ENCODE measurements around the gene SERTM1.

DNA sequence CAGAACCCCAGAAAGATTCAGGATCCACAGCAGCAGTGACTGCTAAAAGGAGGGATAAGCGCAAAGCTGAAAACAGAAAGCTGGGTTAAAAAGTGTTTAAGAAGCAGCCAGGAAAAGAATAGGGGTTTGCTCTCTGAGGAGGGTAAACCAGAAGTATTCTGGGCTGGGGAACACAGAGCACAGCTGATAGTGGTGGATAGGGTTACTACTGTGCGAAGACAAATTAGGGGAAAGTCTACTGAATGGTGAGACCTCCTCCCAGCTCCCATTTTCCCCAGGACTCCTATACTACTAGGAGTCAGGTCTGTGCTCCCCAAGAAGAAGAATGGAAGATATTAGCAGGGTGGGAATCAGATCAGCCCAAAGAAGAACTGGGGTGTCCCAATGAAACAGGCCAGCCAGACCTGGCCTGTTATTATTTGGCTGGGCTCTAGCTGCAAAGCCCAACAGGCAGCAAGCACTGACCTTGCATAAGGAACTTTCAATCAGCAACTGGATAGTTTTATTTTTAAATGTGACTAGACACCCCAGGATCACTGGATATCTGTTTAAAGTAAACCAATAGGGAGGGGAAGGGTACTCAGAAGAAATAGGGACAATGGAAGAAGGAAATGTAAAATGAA, 43.5 kb upstream of the SERTM1 start:
- TF ChIP-seq, protein P1, sequence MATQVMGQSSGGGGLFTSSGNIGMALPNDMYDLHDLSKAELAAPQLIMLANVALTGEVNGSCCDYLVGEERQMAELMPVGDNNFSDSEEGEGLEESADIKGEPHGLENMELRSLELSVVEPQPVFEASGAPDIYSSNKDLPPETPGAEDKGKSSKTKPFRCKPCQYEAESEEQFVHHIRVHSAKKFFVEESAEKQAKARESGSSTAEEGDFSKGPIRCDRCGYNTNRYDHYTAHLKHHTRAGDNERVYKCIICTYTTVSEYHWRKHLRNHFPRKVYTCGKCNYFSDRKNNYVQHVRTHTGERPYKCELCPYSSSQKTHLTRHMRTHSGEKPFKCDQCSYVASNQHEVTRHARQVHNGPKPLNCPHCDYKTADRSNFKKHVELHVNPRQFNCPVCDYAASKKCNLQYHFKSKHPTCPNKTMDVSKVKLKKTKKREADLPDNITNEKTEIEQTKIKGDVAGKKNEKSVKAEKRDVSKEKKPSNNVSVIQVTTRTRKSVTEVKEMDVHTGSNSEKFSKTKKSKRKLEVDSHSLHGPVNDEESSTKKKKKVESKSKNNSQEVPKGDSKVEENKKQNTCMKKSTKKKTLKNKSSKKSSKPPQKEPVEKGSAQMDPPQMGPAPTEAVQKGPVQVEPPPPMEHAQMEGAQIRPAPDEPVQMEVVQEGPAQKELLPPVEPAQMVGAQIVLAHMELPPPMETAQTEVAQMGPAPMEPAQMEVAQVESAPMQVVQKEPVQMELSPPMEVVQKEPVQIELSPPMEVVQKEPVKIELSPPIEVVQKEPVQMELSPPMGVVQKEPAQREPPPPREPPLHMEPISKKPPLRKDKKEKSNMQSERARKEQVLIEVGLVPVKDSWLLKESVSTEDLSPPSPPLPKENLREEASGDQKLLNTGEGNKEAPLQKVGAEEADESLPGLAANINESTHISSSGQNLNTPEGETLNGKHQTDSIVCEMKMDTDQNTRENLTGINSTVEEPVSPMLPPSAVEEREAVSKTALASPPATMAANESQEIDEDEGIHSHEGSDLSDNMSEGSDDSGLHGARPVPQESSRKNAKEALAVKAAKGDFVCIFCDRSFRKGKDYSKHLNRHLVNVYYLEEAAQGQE (IDR thresholded peaks at IDR 0.05): no peak
- TF ChIP-seq SMC3 (IDR thresholded peaks at IDR 0.05): no peak
